ENCODE results near the gene NFKB1. TPM values are rescaled to one million over a fixed set of nuclear protein-coding genes. Genes with fewer than 3 reads are reported as not detected.

Gene NFKB1
- total RNA-seq, 2 donors from 2014 or later, result 17.8 to 19.3 TPM

DNA sequence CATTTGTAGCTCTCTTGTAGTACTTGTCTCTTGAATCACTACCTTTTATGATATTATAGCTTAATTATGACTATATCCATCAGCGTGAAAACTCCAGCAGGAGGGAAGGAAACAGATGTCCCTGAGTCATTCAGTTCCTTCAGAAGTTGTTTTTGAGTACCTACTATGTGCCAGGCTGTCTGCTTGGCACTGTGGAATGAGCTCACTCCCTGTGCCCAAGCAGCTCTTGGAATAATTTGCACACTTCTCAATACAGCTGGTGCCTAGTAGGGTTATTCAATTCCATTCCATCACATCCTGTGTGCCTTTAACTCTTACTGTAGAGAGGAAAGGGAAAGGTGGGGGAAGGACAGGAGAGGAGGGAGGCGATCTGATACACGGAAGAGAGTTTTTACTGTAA is 77.1 kb downstream of the NFKB1 start:
- Histone ChIP-seq H3K4me3 (no peak overlapping the region), H3K27me3 (no peaks in the 10 kb centered on the region), H3K9me3 (no peaks in the 10 kb centered on the region), H3K4me1 (peaks cover 0 to 18% of the 10 kb centered on the region in 2 donors), H3K27ac (no peak overlapping the region), H3K36me3 (peaks cover 23% of the 10 kb centered on the region)
- TF ChIP-seq, protein P1, sequence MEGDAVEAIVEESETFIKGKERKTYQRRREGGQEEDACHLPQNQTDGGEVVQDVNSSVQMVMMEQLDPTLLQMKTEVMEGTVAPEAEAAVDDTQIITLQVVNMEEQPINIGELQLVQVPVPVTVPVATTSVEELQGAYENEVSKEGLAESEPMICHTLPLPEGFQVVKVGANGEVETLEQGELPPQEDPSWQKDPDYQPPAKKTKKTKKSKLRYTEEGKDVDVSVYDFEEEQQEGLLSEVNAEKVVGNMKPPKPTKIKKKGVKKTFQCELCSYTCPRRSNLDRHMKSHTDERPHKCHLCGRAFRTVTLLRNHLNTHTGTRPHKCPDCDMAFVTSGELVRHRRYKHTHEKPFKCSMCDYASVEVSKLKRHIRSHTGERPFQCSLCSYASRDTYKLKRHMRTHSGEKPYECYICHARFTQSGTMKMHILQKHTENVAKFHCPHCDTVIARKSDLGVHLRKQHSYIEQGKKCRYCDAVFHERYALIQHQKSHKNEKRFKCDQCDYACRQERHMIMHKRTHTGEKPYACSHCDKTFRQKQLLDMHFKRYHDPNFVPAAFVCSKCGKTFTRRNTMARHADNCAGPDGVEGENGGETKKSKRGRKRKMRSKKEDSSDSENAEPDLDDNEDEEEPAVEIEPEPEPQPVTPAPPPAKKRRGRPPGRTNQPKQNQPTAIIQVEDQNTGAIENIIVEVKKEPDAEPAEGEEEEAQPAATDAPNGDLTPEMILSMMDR (IDR thresholded peaks at IDR 0.05), result no peak
- DNase-seq (ENCODE audit: low spot score), result no peak

DNA sequence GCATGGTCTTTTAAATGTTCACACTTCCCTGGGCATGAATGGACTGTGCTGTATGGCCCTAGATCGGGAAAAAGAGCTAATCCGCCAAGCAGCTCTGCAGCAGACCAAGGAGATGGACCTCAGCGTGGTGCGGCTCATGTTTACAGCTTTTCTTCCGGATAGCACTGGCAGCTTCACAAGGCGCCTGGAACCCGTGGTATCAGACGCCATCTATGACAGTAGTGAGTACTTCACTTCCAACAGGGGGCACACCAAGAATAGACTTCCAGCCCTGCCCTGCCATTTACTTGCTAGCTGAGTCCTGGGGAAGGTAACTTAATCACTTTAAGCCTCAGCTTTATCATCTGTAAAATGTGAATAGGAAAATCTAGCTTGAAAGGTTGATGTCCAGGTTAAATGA is 77.7 kb downstream of the NFKB1 start:
- H3K27ac ChIP-seq, result peak overlapping the region in 1 of 2 donors; percentile 26
- H3K27me3 ChIP-seq, result no peaks in the 10 kb centered on the region
- H3K4me3 ChIP-seq, result no peak overlapping the region
- DNase-seq (ENCODE audit: low spot score), result no peak
- no peaks in the 10 kb centered on the region for H3K9me3 ChIP-seq
- peaks cover 27% of the 10 kb centered on the region for H3K36me3 ChIP-seq
- TF ChIP-seq, protein P1 (IDR thresholded peaks at IDR 0.05), result peak in 1 of 2 donors; percentile 24
- H3K4me1 ChIP-seq, result peaks cover 0 to 18% of the 10 kb centered on the region in 2 donors

DNA sequence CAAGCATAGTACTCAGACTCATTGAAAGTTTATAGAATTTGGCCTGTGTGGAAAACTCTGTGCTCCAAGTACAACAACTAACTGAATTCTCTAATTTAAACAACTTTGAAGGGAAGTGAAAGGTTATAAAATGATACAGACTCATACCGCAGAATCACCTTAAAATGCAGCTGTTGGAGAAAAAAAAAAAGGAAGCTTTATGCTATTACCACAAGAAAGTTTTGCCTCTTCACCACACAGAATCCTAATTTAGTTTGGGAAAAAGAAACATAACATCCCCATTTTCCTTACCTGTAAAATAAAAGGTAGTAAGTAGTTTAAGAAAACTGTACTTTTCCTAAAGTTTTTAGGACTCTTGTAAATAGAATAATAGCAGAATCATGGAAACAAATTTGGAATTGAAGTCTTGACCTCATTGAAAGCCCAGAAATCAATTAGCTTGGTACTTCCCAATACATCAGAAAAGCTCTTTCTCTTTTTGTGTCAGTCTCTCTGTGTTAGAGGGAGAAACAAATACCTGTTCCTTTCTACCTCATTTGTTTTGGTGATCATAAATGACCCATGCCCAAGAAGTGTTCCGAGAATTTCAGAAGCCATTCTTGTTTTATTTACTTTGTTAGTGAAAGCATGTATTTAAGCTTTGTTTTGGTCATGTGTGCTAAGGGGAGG is 78.8 kb downstream of the NFKB1 start:
- Histone ChIP-seq H3K27ac (no peak overlapping the region), H3K36me3 (peaks cover 37% of the 10 kb centered on the region), H3K4me3 (no peak overlapping the region), H3K4me1 (peaks cover 0 to 14% of the 10 kb centered on the region in 2 donors), H3K27me3 (no peaks in the 10 kb centered on the region), H3K9me3 (no peaks in the 10 kb centered on the region)
- TF ChIP-seq, protein P1 (IDR thresholded peaks at IDR 0.05), result no peak
- no peak for DNase-seq (ENCODE audit: low spot score)

DNA sequence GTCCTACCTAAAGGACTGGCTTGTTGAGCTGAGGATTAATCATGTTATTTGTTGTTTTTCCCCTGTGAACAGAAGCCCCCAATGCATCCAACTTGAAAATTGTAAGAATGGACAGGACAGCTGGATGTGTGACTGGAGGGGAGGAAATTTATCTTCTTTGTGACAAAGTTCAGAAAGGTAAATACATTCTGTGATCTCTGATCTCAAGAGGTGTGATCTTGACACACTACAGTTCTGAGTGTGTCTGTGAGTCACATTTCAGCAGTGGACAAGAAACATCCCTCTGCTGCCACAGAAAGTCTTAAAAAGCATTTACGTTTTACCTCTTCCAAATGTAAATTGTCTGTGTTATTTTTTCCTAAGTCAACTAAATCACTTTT is 79.3 kb downstream of the NFKB1 start:
- Histone ChIP-seq H3K27me3 (no peaks in the 10 kb centered on the region), H3K36me3 (peaks cover 42% of the 10 kb centered on the region), H3K9me3 (no peaks in the 10 kb centered on the region), H3K4me1 (peaks cover 0 to 14% of the 10 kb centered on the region in 2 donors), H3K4me3 (no peak overlapping the region), H3K27ac (no peak overlapping the region)
- TF ChIP-seq, protein P1 (IDR thresholded peaks at IDR 0.05), result no peak
- DNase-seq (ENCODE audit: low spot score), result no peak

DNA sequence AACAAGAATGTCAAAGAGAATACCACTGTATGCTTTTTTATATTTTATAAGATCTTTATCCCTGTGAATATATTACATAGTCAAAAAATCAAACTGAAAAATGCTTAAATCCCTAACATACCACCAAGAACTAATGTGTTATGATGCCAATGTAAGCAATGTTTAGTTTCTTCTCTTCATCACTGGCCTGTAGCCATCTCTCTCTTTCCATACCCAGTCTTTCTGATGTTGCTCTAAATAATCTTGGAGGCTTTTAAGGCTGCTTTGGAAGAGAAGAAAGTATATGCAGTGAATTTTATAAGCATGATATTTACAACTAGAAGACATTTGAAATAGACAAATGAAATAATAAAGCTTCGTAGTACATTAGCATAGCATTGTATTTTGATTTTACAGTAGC is 82.9 kb downstream of the NFKB1 start:
- H3K4me3 ChIP-seq, result no peak overlapping the region
- DNase-seq (ENCODE audit: low spot score), result no peak
- H3K27ac ChIP-seq, result no peak overlapping the region
- H3K9me3 ChIP-seq, result no peaks in the 10 kb centered on the region
- H3K36me3 ChIP-seq, result peaks cover 42% of the 10 kb centered on the region
- H3K27me3 ChIP-seq, result no peaks in the 10 kb centered on the region
- TF ChIP-seq, protein P1 (IDR thresholded peaks at IDR 0.05), result no peak
- peaks cover 0 to 4% of the 10 kb centered on the region in 2 donors for H3K4me1 ChIP-seq

DNA sequence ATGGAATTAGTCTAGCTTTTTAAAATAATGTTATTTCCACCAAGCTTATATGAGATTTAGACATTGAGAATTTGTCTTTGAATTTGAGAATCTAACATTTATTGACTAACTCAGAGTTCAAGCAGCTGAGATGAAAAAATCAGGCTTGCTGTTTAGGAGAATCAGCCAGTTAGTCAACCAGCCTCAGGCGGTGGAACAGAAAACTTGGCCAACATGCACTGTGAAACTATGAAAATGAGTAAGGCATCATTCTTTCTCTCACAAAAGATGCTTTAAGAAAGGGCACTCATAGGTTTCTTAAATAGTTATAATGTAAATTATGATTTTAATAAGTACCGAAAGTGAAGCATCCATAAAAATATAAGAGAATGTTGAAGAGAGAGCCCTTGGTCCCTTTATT is 84.2 kb downstream of the NFKB1 start:
- peaks cover 0 to 2% of the 10 kb centered on the region in 2 donors for H3K4me1 ChIP-seq
- peaks cover 42% of the 10 kb centered on the region for H3K36me3 ChIP-seq
- H3K9me3 ChIP-seq, result no peaks in the 10 kb centered on the region
- H3K27me3 ChIP-seq, result no peaks in the 10 kb centered on the region
- DNase-seq (ENCODE audit: low spot score), result no peak
- TF ChIP-seq, protein P1 (IDR thresholded peaks at IDR 0.05), result no peak
- no peak overlapping the region for H3K4me3 ChIP-seq
- H3K27ac ChIP-seq, result no peak overlapping the region
